GM18867 (cell line): ENCODE results near the gene ZNF584.

Experiments used
- ATAC-seq: cut with Tn5 transposase; IDR thresholded peaks from one replicate; pipeline ENCODE4 v1.9.1; 2021; ENCODE audit warnings: mild to moderate bottlenecking, moderate library complexity; ENCODE audit not compliant: unreplicated experiment

The ZNF584 gene

DNA sequence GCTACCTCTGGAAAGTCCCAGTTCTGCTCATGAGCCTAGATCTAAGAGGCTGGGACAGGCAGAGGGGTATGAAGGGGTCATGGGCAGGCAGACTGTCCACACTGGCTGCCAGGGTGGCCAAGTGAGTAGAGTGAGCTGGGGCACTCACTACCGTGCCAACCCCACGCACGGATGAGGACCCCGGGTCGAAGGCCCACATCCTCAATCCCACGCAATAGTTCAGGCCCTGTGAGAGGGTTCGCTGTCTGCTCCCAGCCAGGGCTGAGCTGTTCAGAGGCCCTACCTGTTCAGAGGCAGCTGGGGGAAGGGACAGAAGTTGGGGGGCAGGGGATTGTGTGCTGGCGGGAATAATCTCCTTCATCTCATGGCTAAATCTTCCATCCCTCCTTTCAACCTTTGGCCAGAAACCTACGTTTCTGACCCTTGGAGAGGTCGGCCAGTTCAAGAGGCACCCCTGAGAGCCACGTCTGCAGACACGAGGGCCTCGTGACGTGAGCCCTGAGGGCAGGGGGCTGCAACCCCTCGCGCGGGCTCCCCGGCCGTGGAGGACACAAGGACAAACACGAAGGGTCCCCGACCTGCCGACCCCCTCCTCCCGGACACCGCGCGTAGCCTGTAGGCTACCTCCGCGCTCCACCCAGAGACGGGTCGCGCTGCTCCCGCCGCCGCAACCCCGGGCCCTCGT is 22.4 kb upstream of the ZNF584 start:
- ATAC-seq, result peak; percentile 0

DNA sequence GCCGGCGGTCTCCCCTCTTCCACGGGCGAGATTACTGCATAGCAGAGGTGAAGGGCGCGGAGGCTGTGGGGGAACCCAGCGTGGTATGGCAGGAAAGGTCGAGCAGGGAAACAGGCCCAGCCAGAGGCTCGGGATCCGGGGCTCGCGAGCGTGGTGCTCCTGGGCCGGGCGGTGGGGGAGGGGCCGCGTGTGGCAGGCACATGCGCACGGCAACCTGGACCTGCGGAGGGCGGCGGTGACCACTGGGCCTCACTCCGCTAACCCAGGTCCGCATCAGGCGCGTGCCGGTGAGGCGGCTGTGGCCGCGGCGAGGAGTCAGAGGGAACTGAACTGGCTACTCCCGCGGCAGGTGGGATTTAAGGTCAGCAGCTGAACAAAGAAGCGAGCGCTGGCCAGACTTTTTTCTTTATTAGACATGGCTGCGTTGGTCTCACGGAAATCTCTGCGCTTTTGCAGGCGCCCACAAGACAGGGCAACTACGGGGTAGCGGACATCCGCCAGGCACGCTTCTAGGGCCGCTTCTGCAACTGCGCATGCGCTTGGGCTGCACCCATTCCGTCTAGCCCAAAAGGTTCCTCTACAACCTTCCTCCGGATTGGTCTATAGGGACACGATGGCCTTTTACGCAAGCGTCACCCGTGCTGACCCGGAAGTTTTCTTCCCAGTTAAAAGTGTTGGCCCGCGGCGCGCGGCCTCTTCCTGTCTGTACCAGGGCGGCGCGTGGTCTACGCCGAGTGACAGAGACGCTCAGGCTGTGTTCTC is 21.7 kb upstream of the ZNF584 start, which contains the start of gene RPS5:
TSS of gene RPS5 (plus strand) at position 694 of the 762 bp plus-strand sequence. CDS start 869 bp downstream, outside the sequence.
- peak; percentile 85 for ATAC-seq

DNA sequence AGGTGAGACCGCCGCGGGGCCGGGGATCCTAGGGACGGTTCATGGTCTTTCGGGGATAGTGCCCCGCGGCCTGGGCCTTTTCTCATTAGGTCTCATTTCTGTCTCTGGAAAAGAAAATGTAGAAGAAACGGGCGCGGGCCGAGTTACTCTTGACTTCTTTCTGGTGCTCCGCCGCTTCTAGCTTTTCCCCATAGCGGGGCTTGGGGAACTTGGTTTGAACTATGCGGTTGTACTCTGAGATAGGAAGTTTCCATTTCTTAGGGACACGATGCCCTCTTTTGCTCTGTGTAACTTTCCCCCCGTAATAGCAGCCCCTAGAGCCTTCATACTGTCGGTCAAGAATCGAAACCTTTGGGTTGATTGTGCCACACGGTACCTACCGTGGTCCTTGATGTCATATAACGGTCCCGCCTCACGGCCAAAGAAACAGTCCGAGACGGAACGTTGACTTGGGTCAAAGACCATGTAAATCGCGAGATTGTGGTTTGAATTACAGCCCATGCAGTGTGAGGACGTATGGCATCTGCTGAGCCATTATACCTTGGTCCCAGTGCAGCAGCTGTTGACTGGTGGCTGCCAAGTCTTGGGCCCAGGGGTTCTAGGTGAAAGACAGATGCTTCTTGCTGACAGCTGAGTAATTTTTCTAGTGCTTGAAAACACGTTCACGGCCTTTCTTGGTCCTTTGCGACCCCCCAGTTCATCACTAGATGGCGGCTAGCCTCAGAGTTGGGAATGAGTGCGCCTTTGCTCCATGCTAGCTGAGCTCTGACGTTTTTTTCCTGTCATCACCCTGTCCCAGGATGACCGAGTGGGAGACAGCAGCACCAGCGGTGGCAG is 20.9 kb upstream of the ZNF584 start:
- ATAC-seq, result no peak

DNA sequence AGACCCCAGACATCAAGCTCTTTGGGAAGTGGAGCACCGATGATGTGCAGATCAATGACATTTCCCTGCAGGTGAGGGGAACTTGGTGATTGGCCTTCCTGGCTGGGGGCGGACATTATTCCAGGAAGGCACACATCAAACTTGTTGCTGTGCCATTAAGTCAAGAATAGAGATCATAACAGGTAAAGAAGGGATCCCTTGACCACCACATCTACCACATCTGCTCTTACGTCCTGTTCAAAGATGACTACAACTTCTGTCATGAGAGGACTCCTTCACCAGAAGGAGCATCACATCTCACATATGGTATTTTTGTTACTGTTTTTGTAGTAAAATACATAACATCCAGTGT is 20.3 kb upstream of the ZNF584 start:
- no peak for ATAC-seq

DNA sequence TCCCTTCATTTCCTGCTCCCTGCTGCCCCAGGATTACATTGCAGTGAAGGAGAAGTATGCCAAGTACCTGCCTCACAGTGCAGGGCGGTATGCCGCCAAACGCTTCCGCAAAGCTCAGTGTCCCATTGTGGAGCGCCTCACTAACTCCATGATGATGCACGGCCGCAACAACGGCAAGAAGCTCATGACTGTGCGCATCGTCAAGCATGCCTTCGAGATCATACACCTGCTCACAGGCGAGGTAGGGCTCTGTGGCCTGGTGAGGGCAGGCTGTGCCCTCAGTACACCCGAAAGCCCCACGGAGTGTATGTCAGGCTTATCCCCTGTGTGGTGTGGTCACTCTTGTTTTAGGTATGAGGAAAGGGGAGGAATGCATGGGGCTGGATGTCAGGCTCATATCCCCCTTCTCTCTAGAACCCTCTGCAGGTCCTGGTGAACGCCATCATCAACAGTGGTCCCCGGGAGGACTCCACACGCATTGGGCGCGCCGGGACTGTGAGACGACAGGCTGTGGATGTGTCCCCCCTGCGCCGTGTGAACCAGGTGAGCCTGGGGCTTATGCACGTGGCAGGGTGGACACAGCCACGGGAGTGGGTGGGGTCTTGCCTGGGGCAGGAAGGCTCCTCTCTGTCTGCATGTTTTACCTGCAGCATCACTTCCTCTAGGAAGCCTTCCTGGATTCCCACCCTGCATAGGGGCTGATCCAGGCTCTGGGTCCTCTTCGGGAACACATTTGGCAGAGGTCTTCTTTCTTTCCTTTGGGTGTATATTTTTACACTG is 15.3 kb upstream of the ZNF584 start:
- no peak for ATAC-seq

DNA sequence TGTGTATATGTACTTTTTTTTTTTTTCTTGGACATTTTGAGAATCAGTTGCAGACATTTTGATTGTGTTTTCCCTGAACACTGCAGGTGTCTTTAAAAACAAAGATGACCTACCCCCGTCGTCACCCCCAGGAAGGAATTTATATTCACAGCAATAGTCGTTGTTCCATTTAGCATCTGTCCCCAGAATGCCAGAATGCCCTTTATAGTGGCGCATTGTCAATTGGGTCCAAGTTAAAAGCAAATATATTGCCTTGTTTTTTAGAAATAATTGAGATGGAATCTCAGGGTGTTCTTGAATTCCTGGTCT is 14.8 kb upstream of the ZNF584 start:
- ATAC-seq, result no peak

DNA sequence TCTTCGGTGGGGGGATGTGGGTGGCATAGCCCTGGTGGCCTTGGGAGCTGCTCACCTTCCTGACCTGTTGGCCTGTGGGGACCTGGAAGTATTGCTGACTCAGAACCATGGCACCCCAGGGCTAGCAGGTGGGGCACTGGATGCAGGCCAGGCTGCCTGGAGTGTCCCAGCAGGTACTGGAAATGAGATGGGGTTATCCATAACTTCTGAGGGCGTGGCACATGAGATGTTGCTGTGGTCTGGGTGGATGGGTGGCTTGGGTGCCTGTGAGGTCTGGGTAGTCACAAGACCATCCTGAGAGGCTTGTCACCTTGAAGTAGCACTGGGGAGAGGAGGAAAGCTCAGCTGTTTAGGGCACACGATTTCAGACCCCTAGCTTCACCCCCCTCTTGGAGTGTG is 13.6 kb upstream of the ZNF584 start:
- no peak for ATAC-seq

DNA sequence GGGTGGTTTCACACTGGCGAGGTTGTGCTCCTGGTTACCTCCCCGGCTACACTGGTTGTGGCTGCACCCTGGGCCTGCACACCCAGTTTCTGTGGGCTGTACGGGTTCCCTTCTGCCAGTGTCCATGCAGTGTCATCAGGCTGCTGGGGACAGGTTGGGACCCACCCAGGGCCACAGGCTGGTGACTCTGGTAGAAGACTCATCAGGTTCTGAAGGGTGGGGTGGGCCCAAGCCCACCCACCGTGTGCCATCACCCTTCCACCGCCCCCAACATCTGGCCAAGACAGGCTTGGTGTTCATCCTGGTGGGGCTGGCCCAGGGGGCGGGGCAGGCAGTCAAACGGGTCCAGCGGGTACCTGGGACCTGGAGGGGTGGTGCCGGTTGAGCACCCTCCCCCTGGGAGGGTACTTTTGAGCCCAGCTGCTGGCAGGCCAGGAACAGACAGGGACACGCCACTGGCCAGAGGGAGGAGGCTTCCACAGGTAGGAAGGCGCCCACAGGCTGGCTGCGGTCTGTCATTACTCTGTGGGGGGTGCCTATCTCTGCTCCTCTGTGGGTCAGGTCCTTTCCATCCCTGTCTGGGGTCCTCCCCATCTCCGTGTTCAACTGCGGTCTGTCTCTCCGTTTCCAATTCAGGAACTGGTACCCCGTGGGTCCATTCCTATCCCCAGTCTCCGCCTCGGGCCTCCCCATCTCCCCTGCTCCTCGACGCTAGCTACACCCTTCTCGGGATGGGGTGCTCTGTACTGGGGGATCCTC is 13.1 kb upstream of the ZNF584 start, which contains the start of gene RNF225:
TSS of gene RNF225 (plus strand) at position 437 of the 759 bp plus-strand sequence. CDS start 434 bp downstream, outside the sequence.
- ATAC-seq, result no peak

DNA sequence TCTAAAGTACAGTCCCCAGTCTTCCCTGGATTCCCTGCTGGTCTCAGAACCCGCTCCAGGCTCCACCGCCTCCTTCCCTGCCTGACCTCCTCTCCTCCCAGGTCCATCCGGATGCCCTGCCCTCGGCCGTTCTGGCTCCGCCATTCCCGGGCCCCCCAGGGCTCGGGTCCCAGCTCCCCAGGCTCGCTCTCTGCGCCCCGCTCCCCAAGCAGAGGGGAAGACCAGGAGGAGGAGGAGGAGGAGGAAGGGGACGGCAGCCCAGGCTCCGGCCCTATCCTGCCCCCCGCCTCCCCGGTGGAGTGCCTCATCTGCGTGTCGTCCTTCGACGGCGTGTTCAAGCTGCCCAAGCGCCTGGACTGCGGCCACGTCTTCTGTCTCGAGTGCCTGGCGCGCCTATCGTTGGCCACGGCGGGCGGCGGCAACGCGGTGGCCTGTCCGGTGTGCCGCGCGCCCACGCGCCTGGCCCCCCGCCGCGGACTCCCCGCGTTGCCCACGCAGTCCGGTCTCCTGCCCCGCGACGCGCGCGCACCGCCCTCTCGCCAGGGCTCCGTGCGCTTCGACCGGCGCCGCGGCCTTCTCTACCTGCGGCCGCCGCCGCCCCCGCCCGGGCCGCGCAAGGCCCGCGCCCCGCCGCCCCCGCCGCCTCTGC is 12.3 kb upstream of the ZNF584 start:
- ATAC-seq, result no peak

DNA sequence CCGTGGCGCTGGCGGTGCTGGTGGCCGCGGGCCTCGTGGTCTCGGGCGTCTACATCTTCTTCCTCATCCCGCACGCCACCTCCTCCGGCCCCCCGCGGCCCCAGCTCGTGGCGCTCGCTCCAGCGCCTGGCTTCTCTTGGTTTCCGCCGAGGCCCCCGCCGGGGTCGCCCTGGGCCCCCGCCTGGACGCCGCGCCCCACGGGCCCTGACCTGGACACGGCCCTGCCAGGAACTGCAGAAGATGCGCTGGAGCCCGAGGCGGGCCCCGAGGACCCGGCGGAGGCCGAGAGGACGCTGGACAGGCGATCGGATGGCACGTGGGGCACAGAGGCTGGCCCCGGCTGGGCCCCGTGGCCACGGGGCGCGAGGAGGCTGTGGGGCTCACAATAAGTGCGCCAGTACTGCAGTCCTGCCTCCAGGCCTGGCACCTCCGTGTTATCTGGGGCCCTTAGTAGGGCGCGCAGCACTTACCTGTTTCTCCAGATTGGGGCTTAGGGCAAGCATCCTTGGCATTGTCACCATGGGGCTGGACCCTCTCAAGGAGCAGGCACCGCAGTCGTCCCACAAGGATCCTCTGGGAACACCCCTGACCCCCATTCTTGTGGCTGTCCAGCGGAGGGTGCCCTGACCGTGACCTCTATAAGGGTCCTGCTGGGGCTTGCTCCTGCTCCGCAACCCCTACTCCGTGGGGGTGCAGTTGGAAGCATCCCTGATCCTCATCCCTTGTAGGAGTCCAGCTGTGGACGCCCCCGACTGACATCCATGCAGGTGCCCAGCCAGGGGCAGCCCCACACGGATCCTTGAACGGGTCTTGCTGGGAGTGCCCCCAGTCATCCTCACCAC is 11.5 kb upstream of the ZNF584 start:
- ATAC-seq, result no peak

DNA sequence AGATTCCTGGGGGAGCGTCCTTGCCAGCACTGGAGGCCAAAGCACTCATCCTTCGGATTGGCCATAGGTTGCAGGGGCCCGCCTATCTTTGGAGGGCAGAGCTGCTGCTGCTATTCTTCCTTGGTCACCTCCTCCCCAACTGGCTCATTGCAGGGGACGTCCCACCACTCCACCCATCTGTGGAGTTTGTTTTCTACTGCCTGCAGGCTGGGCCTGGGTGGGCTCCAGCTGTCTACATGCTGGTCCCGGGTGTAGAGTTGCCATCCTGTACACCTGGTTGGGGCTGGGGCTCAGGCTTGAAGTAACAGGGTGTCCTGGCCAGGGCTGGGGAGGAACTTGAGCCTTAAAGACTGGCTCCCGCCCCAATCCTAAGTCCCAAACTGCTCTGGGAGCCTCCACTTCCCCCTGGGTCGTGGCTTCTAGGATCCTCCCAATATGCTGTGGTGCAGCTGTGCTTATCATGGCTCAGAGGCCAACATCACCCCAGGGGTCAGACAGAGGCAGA is 10.9 kb upstream of the ZNF584 start:
- ATAC-seq, result no peak

DNA sequence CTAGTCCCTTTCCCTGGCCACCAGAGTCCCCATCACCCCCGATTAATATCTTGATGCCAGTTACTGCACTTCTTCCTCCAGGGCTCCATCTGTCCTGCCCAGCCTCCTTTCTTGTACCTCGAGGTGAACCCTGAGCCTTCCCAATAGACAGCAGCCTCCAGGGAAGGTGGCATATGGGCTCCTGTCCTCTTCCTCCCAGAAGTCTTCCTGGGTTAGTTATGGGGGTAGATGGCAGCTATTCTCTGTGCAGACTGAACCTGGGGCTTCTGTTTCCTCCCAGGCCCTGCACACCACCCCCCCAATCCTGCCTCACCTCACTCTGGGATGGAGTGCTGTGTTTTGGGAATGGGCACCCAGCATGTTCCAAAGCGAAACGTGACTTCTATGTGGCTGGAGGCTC is 10.4 kb upstream of the ZNF584 start:
- no peak for ATAC-seq

DNA sequence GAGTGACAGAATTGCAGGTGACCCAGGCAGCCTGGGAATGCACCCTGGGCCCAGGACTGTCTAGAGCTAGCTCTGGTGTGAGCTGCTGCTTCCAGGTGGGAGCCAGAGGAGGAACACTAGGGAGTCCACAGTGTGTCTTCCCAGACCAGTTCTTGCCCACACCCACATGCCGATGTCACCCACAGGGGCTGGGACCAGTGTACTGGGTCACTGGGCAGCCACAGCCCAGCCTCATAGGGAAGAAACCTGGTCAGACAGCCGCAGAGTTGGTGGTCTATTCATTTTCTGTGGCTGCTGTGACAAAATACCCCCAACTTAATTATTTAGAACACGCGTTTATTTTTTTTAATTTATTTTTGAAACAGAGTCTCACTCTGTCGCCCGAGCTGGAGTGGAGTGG is 9.9 kb upstream of the ZNF584 start:
- no peak for ATAC-seq

DNA sequence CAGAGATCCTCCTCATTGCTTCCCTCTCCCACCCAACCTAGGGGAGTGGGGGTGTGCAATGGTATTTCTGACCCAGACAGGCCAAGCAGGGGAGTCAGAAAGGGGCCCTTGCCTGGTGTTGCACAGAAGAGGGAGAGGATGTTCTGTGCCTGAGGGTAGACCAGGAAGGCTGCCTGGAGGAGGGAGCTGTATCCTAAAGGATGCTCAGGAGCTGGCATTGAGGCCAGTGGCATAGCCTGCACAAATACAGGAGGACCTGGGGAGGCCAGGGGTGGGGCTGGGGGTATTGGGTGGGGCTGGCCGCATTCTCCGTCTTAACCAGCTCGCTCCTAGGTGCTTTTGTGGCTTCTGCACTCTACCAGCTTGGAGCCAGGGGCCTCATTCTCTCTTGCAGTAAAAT is 8.5 kb upstream of the ZNF584 start:
- ATAC-seq, result no peak

DNA sequence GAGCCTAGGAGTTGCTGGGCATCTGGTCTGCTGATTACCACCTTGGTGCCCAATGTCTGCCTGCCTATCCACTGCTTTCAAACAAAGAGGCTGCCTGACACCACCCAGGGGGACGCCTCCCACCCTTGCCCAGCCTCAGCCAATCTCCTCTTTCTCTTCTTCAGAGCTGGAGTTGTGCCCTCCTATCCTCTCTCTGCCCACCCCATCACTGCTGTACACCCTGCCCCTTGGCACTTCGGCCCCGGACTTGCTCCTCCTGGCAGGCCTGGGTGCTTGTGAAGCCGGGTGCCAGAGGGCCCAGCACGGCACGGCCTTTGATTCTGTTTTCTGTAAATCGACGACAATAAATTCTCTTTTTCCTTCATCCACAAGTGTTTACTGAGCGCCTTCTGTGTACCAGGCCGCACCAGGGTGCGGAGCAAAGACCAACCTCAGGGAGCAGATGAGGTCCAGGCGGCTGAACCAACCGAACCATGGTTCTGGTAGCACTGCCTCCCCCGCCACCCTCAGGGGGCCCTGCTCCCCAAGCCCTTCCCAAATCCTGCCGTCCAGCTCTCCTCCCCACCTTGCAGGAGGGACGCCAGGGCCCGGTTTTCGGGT is 8.0 kb upstream of the ZNF584 start:
- no peak for ATAC-seq

DNA sequence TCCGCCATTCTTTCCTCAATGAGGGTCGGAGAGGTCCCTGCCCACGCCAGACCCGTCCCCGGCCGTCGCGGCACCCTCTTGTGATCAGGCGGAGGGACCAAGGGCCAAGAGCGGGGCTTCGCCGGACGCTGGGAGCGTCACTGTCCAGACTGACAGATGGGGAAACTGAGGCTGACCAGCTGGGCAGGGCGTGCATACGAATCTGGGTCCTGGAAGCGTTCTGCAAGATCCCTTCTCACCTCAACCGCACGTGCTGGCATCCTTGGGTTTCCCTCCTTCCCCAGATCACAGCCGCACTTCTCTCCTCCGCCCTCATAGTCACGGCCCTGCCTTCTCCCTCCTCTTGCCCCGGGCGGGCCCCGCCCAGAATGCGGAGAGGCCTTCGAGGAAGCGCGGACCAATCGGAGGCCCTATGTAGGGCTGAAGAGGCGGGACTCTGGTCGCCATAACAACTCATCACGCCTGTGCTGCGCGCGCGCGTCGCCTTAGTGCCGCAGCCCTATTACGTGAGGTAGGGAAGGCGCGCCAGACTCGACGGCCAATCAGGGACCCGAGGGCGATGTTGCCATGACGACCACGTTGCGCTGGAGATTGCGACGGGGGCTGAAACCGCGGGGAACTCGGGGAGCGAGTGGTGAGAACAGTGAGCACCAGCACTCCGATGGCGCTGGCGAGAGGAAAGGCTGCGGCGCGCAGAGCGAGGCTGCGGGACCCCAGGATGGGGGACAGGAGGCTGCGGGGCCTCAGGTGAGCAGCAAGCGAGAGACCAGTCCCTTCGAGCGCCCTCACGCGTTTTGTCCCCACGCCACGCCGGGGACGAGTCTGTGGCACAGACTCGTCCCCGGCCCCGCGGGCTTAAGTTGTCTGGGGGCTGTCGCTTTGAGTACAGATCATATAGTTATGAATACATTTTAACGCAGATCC is 7.3 kb upstream of the ZNF584 start:
- peak; percentile 98 for ATAC-seq

DNA sequence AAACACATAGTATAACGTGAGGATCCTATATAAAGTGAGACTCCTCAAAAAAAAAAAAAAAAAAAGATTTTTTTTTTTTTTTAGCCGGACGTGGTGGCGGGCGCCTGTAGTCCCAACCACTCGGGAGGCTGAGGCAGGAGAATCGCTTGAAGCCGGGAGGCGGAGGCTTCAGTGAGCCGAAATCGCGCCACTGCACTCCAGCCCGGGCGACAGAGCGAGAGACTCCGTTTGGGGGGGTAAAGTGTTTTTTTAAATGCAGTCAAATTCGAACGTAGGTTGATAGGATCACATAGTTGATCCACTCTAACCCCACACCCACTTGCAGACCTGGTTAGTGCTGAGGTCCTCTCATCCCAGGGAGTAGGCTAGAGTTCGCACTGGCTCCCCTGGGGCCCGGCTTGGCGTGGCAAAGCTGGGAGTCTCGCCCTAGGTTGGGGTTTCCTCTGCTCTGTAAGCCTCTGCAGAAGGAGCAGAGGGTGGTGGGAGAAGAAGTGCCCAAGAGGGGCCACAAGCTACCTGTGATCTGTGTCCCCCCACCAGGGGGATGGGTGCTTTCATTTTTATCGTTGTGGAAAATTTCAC is 6.5 kb upstream of the ZNF584 start:
- ATAC-seq, result no peak
